ENCODE measurements around the gene LYST. TPM values are rescaled to one million over a fixed set of nuclear protein-coding genes. Genes with fewer than 3 reads are reported as not detected.

The LYST gene
- total RNA-seq, 1 experiment from 2014 or later, result 1.7 TPM

GRCh38 chr1:235631816-235632215 lies 234.9 kb downstream of the LYST start:
- CTCF ChIA-PET, result no interaction called here
- Histone ChIP-seq H3K9me3 (ENCODE audit: low read depth, low read length, poor library complexity, severe bottlenecking) (no peaks in the 10 kb centered on the region), H3K36me3 (ENCODE audit: insufficient read depth, low read length, poor library complexity, severe bottlenecking) (no peaks in the 10 kb centered on the region), H3K27me3 (replicated peaks; ENCODE audit: insufficient read depth, low read depth, low read length, poor library complexity) (no peaks in the 10 kb centered on the region), H3K27ac (ENCODE audit: low read depth, low read length, poor library complexity, severe bottlenecking) (no peak overlapping the region), H3K4me1 (ENCODE audit: insufficient read depth, low read length, poor library complexity, severe bottlenecking) (peaks cover 6% of the 10 kb centered on the region), H3K4me3 (ENCODE audit: low read depth, low read length, poor library complexity, severe bottlenecking) (no peak overlapping the region)
- TF ChIP-seq CTCF (conservative IDR thresholded peaks at IDR 0.05; ENCODE audit: low read depth, low read length) (no peak), EZH2 (IDR thresholded peaks at IDR 0.05; ENCODE audit: borderline replicate concordance, low read depth, low read length, poor library complexity, severe bottlenecking) (no peak)
- DNase-seq (ENCODE audit: low spot score), result no peak
- POLR2A ChIA-PET (ENCODE audit: low non-redundant PET), result no interaction called here
- BruUV-seq (replicated peaks), result no TSS peak
- intact Hi-C loops (cut with micrococcal nuclease; ENCODE audit: unreplicated experiment), result loop anchor here (10.0 kb wide), 1 partner anchor 117 kb away; no protein-coding TSS in a partner anchor

GRCh38 chr1:235628316-235629005 lies 238.2 kb downstream of the LYST start:
- no TSS peak for BruUV-seq (replicated peaks)
- CTCF ChIA-PET, result no interaction called here
- no peak overlapping the region for H3K27ac ChIP-seq (ENCODE audit: low read depth, low read length, poor library complexity, severe bottlenecking)
- no peak for DNase-seq (ENCODE audit: low spot score)
- POLR2A ChIA-PET (ENCODE audit: low non-redundant PET), result no interaction called here
- no peaks in the 10 kb centered on the region for H3K36me3 ChIP-seq (ENCODE audit: insufficient read depth, low read length, poor library complexity, severe bottlenecking)
- H3K27me3 ChIP-seq (replicated peaks; ENCODE audit: insufficient read depth, low read depth, low read length, poor library complexity), result no peaks in the 10 kb centered on the region
- H3K4me1 ChIP-seq (ENCODE audit: insufficient read depth, low read length, poor library complexity, severe bottlenecking), result peaks cover 6% of the 10 kb centered on the region
- no peaks in the 10 kb centered on the region for H3K9me3 ChIP-seq (ENCODE audit: low read depth, low read length, poor library complexity, severe bottlenecking)
- H3K4me3 ChIP-seq (ENCODE audit: low read depth, low read length, poor library complexity, severe bottlenecking), result no peak overlapping the region
- TF ChIP-seq EZH2 (IDR thresholded peaks at IDR 0.05; ENCODE audit: borderline replicate concordance, low read depth, low read length, poor library complexity, severe bottlenecking) (no peak), CTCF (conservative IDR thresholded peaks at IDR 0.05; ENCODE audit: low read depth, low read length) (no peak)
- intact Hi-C loops (cut with micrococcal nuclease; ENCODE audit: unreplicated experiment), result no loop called here

- intact Hi-C loops (cut with micrococcal nuclease; ENCODE audit: unreplicated experiment), result no loop called here
- Histone ChIP-seq H3K9me3 (ENCODE audit: low read depth, low read length, poor library complexity, severe bottlenecking) (no peaks in the 10 kb centered on the region), H3K4me1 (ENCODE audit: insufficient read depth, low read length, poor library complexity, severe bottlenecking) (no peaks in the 10 kb centered on the region), H3K4me3 (ENCODE audit: low read depth, low read length, poor library complexity, severe bottlenecking) (no peak overlapping the region), H3K36me3 (ENCODE audit: insufficient read depth, low read length, poor library complexity, severe bottlenecking) (no peaks in the 10 kb centered on the region), H3K27me3 (replicated peaks; ENCODE audit: insufficient read depth, low read depth, low read length, poor library complexity) (no peaks in the 10 kb centered on the region), H3K27ac (ENCODE audit: low read depth, low read length, poor library complexity, severe bottlenecking) (no peak overlapping the region)
- ChIA-PET POLR2A (ENCODE audit: low non-redundant PET) (no interaction called here), CTCF (no interaction called here)
- DNase-seq (ENCODE audit: low spot score), result no peak
- no TSS peak for BruUV-seq (replicated peaks)
- TF ChIP-seq CTCF (conservative IDR thresholded peaks at IDR 0.05; ENCODE audit: low read depth, low read length) (no peak), EZH2 (IDR thresholded peaks at IDR 0.05; ENCODE audit: borderline replicate concordance, low read depth, low read length, poor library complexity, severe bottlenecking) (no peak)
Measured at GRCh38 chr1:235625831-235626230, 240.9 kb downstream of the LYST start.
